HEK293T (cell line): ENCODE results near the gene OR1S1.

ENCODE experiments used
- ARNT ChIP-seq: fragments of 450-650 bp; IDR thresholded peaks from 2 replicates; pipeline ENCODE4 v1.6.1; 2017; ENCODE audit warnings: mild to moderate bottlenecking
- BHLHE40 ChIP-seq: fragments of 450-650 bp; IDR thresholded peaks from 2 replicates; pipeline ENCODE4 v1.6.1; 2016; ENCODE audit warnings: mild to moderate bottlenecking, moderate library complexity, borderline replicate concordance
- ELF4 ChIP-seq: fragments of 450-650 bp; IDR thresholded peaks from 2 replicates; pipeline ENCODE4 v1.6.1; 2017; ENCODE audit warnings: antibody characterized with exemption
- FOXA1 ChIP-seq: fragments of 450-650 bp; IDR thresholded peaks from 2 replicates; pipeline ENCODE4 v1.6.1; 2016; ENCODE audit warnings: mild to moderate bottlenecking
- FOXM1 ChIP-seq: fragments of 450-650 bp; IDR thresholded peaks from 2 replicates; pipeline ENCODE4 v1.6.1; 2017; ENCODE audit warnings: mild to moderate bottlenecking, borderline replicate concordance
- HDGF ChIP-seq: fragments of 450-650 bp; IDR thresholded peaks from 2 replicates; pipeline ENCODE4 v1.6.1; 2017; ENCODE audit warnings: antibody characterized with exemption, borderline replicate concordance
- L3MBTL2 ChIP-seq: fragments of 450-650 bp; conservative IDR thresholded peaks from 2 replicates; pipeline ENCODE4 v1.6.1; 2016; ENCODE audit warnings: mild to moderate bottlenecking
- LEF1 ChIP-seq: fragments of 450-650 bp; IDR thresholded peaks from 2 replicates; pipeline ENCODE4 v1.6.1; 2017; ENCODE audit warnings: mild to moderate bottlenecking, borderline replicate concordance
- NFRKB ChIP-seq: fragments of 450-650 bp; IDR thresholded peaks from 2 replicates; pipeline ENCODE4 v1.6.1; 2016; ENCODE audit warnings: mild to moderate bottlenecking, moderate library complexity
- SP1 ChIP-seq: fragments of 450-650 bp; IDR thresholded peaks from 2 replicates; pipeline ENCODE4 v1.6.1; 2017
- SUZ12 ChIP-seq: fragments of 450-650 bp; IDR thresholded peaks from 2 replicates; pipeline ENCODE4 v1.6.1; 2016; ENCODE audit warnings: mild to moderate bottlenecking
- TARDBP ChIP-seq: fragments of 450-650 bp; IDR thresholded peaks from 2 replicates; pipeline ENCODE4 v1.6.1; 2016
- ZNF384 ChIP-seq: fragments of 450-650 bp; IDR thresholded peaks from 2 replicates; pipeline ENCODE4 v1.6.1; 2016

GRCh38 chr11:58164990-58165389, 47.5 kb upstream of the OR1S1 start:
- no peak for TF ChIP-seq L3MBTL2
- no peak for TF ChIP-seq HDGF
- TF ChIP-seq BHLHE40 = no peak
- no peak for TF ChIP-seq FOXA1
- TF ChIP-seq TARDBP = no peak
- no peak for TF ChIP-seq LEF1
- no peak for TF ChIP-seq ARNT
- no peak for TF ChIP-seq SP1
- no peak for TF ChIP-seq FOXM1
- no peak for TF ChIP-seq SUZ12
- no peak for TF ChIP-seq ELF4
- TF ChIP-seq ZNF384 = no peak
- TF ChIP-seq NFRKB = no peak
